Mucosa of rectum (tissue), 2 donors: ENCODE data around the gene FAM83G.
"Not testable (repeated sequence)": the region's sequence is repeated elsewhere in the genome, so short reads cannot be mapped to it uniquely, and the experiment has no call there.

Source experiments
- H3K27ac ChIP-seq, 2 donors: one replicate each; pipeline ENCODE4 v1.7.0; 2013; ENCODE audit warnings: inconsistent platforms in 2 of 2, low read depth in 2 of 2, low read length in 2 of 2
- H3K27me3 ChIP-seq, 2 donors: one replicate each; pipeline ENCODE4 v1.7.0; 2013; ENCODE audit warnings: low read length in 2 of 2; ENCODE audit not compliant: control insufficient read depth in 2 of 2, insufficient read depth in 2 of 2
- H3K36me3 ChIP-seq, 2 donors: one replicate each; pipeline ENCODE4 v1.7.0; 2013; ENCODE audit warnings: low read length in 2 of 2; ENCODE audit not compliant: control insufficient read depth in 2 of 2, insufficient read depth in 2 of 2
- H3K4me1 ChIP-seq, 2 donors: one replicate each; pipeline ENCODE4 v1.7.0; 2013; ENCODE audit warnings: low read length in 2 of 2, mild to moderate bottlenecking in 1 of 2; ENCODE audit not compliant: control insufficient read depth in 2 of 2, insufficient read depth in 2 of 2
- H3K4me3 ChIP-seq, 2 donors: one replicate each; pipeline ENCODE4 v1.7.0; 2013; ENCODE audit warnings: low read length in 2 of 2
- H3K9ac ChIP-seq, 2 donors: one replicate each; pipeline ENCODE4 v1.7.0; 2013; ENCODE audit warnings: low read length in 2 of 2, low read depth in 1 of 2, mild to moderate bottlenecking in 1 of 2
- H3K9me3 ChIP-seq, 2 donors: one replicate each; pipeline ENCODE4 v1.7.0; 2013; ENCODE audit warnings: low read length in 2 of 2; ENCODE audit not compliant: control insufficient read depth in 2 of 2
- donor health status: healthy.
- donor health status: Normal muscosa, but diverticular disease.

The FAM83G gene

GRCh38 chr17:19022747-19023146 is 18.2 kb upstream of the FAM83G start:
- no peaks in the 10 kb centered on the region for H3K9me3 ChIP-seq
- H3K9ac ChIP-seq = no peak overlapping the region
- peaks cover 0 to 5% of the 10 kb centered on the region in 2 donors for H3K4me1 ChIP-seq
- no peak overlapping the region for H3K27ac ChIP-seq
- H3K4me3 ChIP-seq = no peak overlapping the region
- no peaks in the 10 kb centered on the region for H3K27me3 ChIP-seq
- H3K36me3 ChIP-seq = no peaks in the 10 kb centered on the region

GRCh38 chr17:19022128-19022527 is 17.6 kb upstream of the FAM83G start:
- Histone ChIP-seq H3K4me1 (peaks cover 0 to 11% of the 10 kb centered on the region in 2 donors), H3K9ac (no peak overlapping the region), H3K27me3 (no peaks in the 10 kb centered on the region), H3K36me3 (no peaks in the 10 kb centered on the region), H3K27ac (no peak overlapping the region), H3K4me3 (no peak overlapping the region), H3K9me3 (no peaks in the 10 kb centered on the region)

GRCh38 chr17:19021622-19022083 is 17.1 kb upstream of the FAM83G start:
- H3K27me3 ChIP-seq = no peaks in the 10 kb centered on the region
- no peak overlapping the region for H3K9ac ChIP-seq
- no peaks in the 10 kb centered on the region for H3K9me3 ChIP-seq
- H3K36me3 ChIP-seq = no peaks in the 10 kb centered on the region
- no peak overlapping the region for H3K27ac ChIP-seq
- H3K4me3 ChIP-seq = no peak overlapping the region
- peaks cover 0 to 13% of the 10 kb centered on the region in 2 donors for H3K4me1 ChIP-seq

- not testable (repeated sequence) for H3K27me3 ChIP-seq, H3K9me3 ChIP-seq, H3K4me3 ChIP-seq, H3K27ac ChIP-seq, H3K36me3 ChIP-seq, H3K9ac ChIP-seq
- peaks cover 0 to 13% of the 10 kb centered on the region in 2 donors for H3K4me1 ChIP-seq
Measured at GRCh38 chr17:19021011-19021621, 16.6 kb upstream of the FAM83G start.

GRCh38 chr17:19020016-19020415 is 15.5 kb upstream of the FAM83G start:
- Histone ChIP-seq H3K36me3 (no peaks in the 10 kb centered on the region), H3K27me3 (no peaks in the 10 kb centered on the region), H3K9me3 (no peaks in the 10 kb centered on the region), H3K27ac (no peak overlapping the region), H3K4me3 (no peak overlapping the region), H3K9ac (no peak overlapping the region), H3K4me1 (peaks cover 0 to 13% of the 10 kb centered on the region in 2 donors)

- no peak overlapping the region for H3K4me3 ChIP-seq
- no peak overlapping the region for H3K27ac ChIP-seq
- H3K36me3 ChIP-seq = no peaks in the 10 kb centered on the region
- no peaks in the 10 kb centered on the region for H3K27me3 ChIP-seq
- peaks cover 4 to 13% of the 10 kb centered on the region in 2 donors for H3K4me1 ChIP-seq
- H3K9me3 ChIP-seq = no peaks in the 10 kb centered on the region
- no peak overlapping the region for H3K9ac ChIP-seq
Measured at GRCh38 chr17:19019041-19019941, 14.7 kb upstream of the FAM83G start.

GRCh38 chr17:19018600-19018950 is 14.0 kb upstream of the FAM83G start:
- peaks cover 6 to 13% of the 10 kb centered on the region in 2 donors for H3K4me1 ChIP-seq
- H3K27me3 ChIP-seq = no peaks in the 10 kb centered on the region
- H3K9me3 ChIP-seq = no peaks in the 10 kb centered on the region
- H3K27ac ChIP-seq = no peak overlapping the region
- no peak overlapping the region for H3K4me3 ChIP-seq
- no peak overlapping the region for H3K9ac ChIP-seq
- no peaks in the 10 kb centered on the region for H3K36me3 ChIP-seq

GRCh38 chr17:19017804-19018599 is 13.4 kb upstream of the FAM83G start:
- H3K36me3 ChIP-seq = no peaks in the 10 kb centered on the region
- H3K4me1 ChIP-seq = peaks cover 6 to 13% of the 10 kb centered on the region in 2 donors
- no peak overlapping the region for H3K4me3 ChIP-seq
- H3K9me3 ChIP-seq = no peaks in the 10 kb centered on the region
- no peak overlapping the region for H3K27ac ChIP-seq
- no peak overlapping the region for H3K9ac ChIP-seq
- no peaks in the 10 kb centered on the region for H3K27me3 ChIP-seq

GRCh38 chr17:19017401-19017800 is 12.8 kb upstream of the FAM83G start:
- no peaks in the 10 kb centered on the region for H3K9me3 ChIP-seq
- H3K36me3 ChIP-seq = no peaks in the 10 kb centered on the region
- H3K27me3 ChIP-seq = no peaks in the 10 kb centered on the region
- no peak overlapping the region for H3K4me3 ChIP-seq
- no peak overlapping the region for H3K9ac ChIP-seq
- H3K4me1 ChIP-seq = peaks cover 6 to 14% of the 10 kb centered on the region in 2 donors
- H3K27ac ChIP-seq = no peak overlapping the region

- H3K27me3 ChIP-seq = no peaks in the 10 kb centered on the region
- no peaks in the 10 kb centered on the region for H3K36me3 ChIP-seq
- H3K9me3 ChIP-seq = no peaks in the 10 kb centered on the region
- H3K9ac ChIP-seq = no peak overlapping the region
- H3K4me3 ChIP-seq = no peak overlapping the region
- H3K4me1 ChIP-seq = peaks cover 7 to 19% of the 10 kb centered on the region in 2 donors
- no peak overlapping the region for H3K27ac ChIP-seq
Measured at GRCh38 chr17:19016881-19017280, 12.3 kb upstream of the FAM83G start.
